Measurements from ENCODE around the gene PLEKHA6. TPM values are rescaled to one million over a fixed set of nuclear protein-coding genes. Genes with fewer than 3 reads are reported as not detected.
A peak's percentile ranks its signal among the peaks of the same experiment; 100 is the strongest.

The PLEKHA6 gene
- total and polyA plus RNA-seq, 2 of the 4 experiments (the other 2 are of a cell fraction) = 8.2 to 19.9 TPM

DNA sequence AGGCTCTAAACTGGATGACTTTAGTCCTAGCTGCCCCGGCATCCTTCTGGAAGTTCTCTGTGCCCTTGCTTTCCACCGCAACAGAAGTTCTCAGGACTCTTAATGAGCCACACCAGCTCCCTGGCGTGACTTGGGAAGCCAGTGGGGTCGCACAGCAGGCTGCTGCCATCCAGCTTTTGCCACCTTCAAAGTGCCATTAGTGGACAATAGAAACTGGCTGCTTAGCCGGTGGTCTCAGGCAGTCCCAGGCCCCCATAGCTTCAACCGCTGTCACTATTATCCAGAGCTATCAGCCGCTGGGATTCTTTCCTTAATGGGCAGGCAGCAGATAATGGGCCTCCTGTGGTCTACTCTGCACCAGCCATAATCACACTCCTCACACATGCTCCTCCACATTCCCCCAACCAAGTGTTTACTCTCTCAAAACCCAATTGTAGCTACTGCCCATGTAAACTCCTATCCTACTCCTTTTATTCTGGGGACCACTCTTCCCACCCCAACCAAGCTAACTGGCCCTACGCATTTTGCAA is 37.3 kb downstream of the PLEKHA6 start:
- ATAC-seq (ENCODE audit: low read depth) (no peak), DNase-seq (no peak)
- Histone ChIP-seq H3K18ac (ENCODE audit: low read depth, low read length) (peak overlapping the region; percentile 92), H2AK5ac (ENCODE audit: low read depth, low read length) (peak overlapping the region; percentile 55), H3K4me1 (ENCODE audit: control insufficient read depth, insufficient read depth, low read length) (peaks cover 42% of the 10 kb centered on the region), H2BK15ac (ENCODE audit: low read depth, low read length) (peak overlapping the region; percentile 98; the same call in 2 of the 3 replicates), H2AFZ (replicated peaks; ENCODE audit: low read length, poor library complexity) (peak overlapping the region; percentile 5), H2BK5ac (ENCODE audit: low read depth, low read length, poor library complexity, severe bottlenecking) (peak overlapping the region; percentile 96), H4K91ac (ENCODE audit: insufficient read depth, low read depth, low read length) (peak overlapping the region; percentile 99), H3K4ac (ENCODE audit: low read depth, low read length) (peak overlapping the region; percentile 99), H3K56ac (ENCODE audit: extremely low read depth, insufficient read depth, low read length) (no peak overlapping the region), H3K4me2 (ENCODE audit: low read depth, low read length) (no peak overlapping the region), H3K36me3 (ENCODE audit: control insufficient read depth, insufficient read depth, low read length) (no peaks in the 10 kb centered on the region), H3K27ac (ENCODE audit: insufficient read depth, low read length) (peak overlapping the region; percentile 93; the same call in 1 of the 2 replicates), H3K9ac (ENCODE audit: low read depth, low read length) (no peak overlapping the region), H3K79me1 (ENCODE audit: low read depth in 1 of 2, low read length in 2 of 2) (peaks cover 0 to 9% of the 10 kb centered on the region in 2 experiments; a peak in 2 of 4 replicates), H3K27me3 (ENCODE audit: control insufficient read depth, insufficient read depth, low read length) (no peaks in the 10 kb centered on the region), H4K20me1 (ENCODE audit: insufficient read depth, low read length) (no peaks in the 10 kb centered on the region), H2AK9ac (replicated peaks; ENCODE audit: low read depth, low read length, poor library complexity) (peak overlapping the region; percentile 65), H2BK120ac (ENCODE audit: low read depth, low read length) (peak overlapping the region; percentile 100), H3K9me1 (ENCODE audit: insufficient read depth, low read length) (peaks cover 34% of the 10 kb centered on the region), H3K14ac (replicated peaks; ENCODE audit: low read depth, low read length) (peak overlapping the region; percentile 98), H3K23ac (ENCODE audit: low read depth, low read length) (peak overlapping the region; percentile 99; the same call in 1 of the 2 replicates), H3K4me3 (ENCODE audit: insufficient read depth, low read depth, low read length) (no peak overlapping the region), H4K8ac (ENCODE audit: low read depth in 2 of 2, low read length in 2 of 2) (peak overlapping the region; percentile 94), H3K9me3 (ENCODE audit: control insufficient read depth, insufficient read depth, low read length) (no peaks in the 10 kb centered on the region), H4K5ac (ENCODE audit: low read depth, low read length) (peak overlapping the region; percentile 77), H2BK20ac (ENCODE audit: low read depth, low read length) (peak overlapping the region; percentile 99)
- intact Hi-C loops (cut with micrococcal nuclease) = no loop called here
- ChIA-PET POLR2A (ENCODE audit: unreplicated experiment) (no interaction called here), CTCF (interaction anchor here (0.7 kb wide), 1 partner anchor 741 kb away, joined by 3 read pairs; no protein-coding TSS in a partner anchor)
- WGBS, 2 experiments (ENCODE audit: extremely low coverage in 2 of 2, insufficient read length in 1 of 2) = 82% methylated on average over 8 of the region's 8 CpGs; no CpG with 5 or more reads in 1 of the 2 experiments
- in situ Hi-C loops (cut with MboI; ENCODE audit: low sequenced_read_pairs) = no loop called here
- TF ChIP-seq SMC3 (IDR thresholded peaks at IDR 0.05; ENCODE audit: low read depth, low read length) = no peak
- no TSS peak for BruUV-seq (replicated peaks)
- dilution Hi-C loops (cut with HindIII; ENCODE audit: low sequenced_read_pairs, unreplicated experiment) = no loop called here

Data from IMR-90 (cell line).